ENCODE measurements around the gene OR4F15. TPM values are rescaled to one million over a fixed set of nuclear protein-coding genes. Genes with fewer than 3 reads are reported as not detected.
"Not testable (repeated sequence)": the region's sequence is repeated elsewhere in the genome, so short reads cannot be mapped to it uniquely, and the experiment has no call there.

OR4F15 gene
- total and polyA plus RNA-seq, 2 donors (not counting 3 experiments of a cell fraction or from before 2014, with no cell fraction given), result not detected

DNA sequence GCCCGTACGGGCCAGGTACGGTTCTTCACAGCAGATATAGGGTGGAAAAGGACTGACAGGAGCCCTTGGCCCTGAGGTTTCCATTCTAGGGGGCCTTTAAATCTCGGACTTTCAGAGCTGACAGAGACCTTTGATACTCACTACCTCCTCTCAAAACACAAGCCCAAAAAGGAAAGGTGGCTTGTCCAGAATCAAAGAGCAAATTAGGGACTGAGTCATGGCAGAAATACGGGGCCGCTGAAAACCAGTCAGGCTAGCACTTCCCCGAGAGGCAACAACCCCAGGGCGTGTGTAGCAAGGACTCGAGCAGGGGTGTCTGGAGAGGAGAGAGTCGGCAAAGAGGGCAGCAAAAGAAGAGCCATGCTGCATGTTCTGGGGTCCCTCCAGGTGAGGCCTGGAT, 33.4 kb upstream of the OR4F15 start:
- H3K4me1 ChIP-seq (ENCODE audit: control insufficient read depth, extremely low read depth, insufficient read depth, low read length); H3K9ac ChIP-seq (replicated peaks; ENCODE audit: extremely low read depth, insufficient read depth, low read length); H3K9me1 ChIP-seq (replicated peaks; ENCODE audit: control insufficient read depth, extremely low read depth, insufficient read depth, low read length); H3K27ac ChIP-seq (ENCODE audit: insufficient read depth, low read depth, low read length); H3K4me3 ChIP-seq (replicated peaks in 1 of 3; ENCODE audit: insufficient read depth in 1 of 3, low read depth in 1 of 3, low read length in 3 of 3); FAIRE-seq; H3K4me2 ChIP-seq (ENCODE audit: insufficient read depth, low read length); BruUV-seq (replicated peaks); H3K79me2 ChIP-seq (ENCODE audit: control insufficient read depth, insufficient read depth, low read length); H3K36me3 ChIP-seq (ENCODE audit: control insufficient read depth in 2 of 2, extremely low read depth in 1 of 2, insufficient read depth in 2 of 2, low read length in 2 of 2); H3K9me3 ChIP-seq (replicated peaks; ENCODE audit: control insufficient read depth, insufficient read depth, low read length); dilution Hi-C loops (cut with MboI; ENCODE audit: extremely low pct_ligation_motif_present, low sequenced_read_pairs); intact Hi-C loops (cut with micrococcal nuclease); DNase-seq (ENCODE audit: low read depth, low spot score); H4K20me1 ChIP-seq (replicated peaks; ENCODE audit: control insufficient read depth, extremely low read depth, insufficient read depth, low read length); H2AFZ ChIP-seq (ENCODE audit: low read depth, low read length); H3K27me3 ChIP-seq (ENCODE audit: control insufficient read depth in 2 of 2, insufficient read depth in 2 of 2, low read length in 2 of 2); POLR2A ChIA-PET; CTCF ChIA-PET: not testable (repeated sequence)

DNA sequence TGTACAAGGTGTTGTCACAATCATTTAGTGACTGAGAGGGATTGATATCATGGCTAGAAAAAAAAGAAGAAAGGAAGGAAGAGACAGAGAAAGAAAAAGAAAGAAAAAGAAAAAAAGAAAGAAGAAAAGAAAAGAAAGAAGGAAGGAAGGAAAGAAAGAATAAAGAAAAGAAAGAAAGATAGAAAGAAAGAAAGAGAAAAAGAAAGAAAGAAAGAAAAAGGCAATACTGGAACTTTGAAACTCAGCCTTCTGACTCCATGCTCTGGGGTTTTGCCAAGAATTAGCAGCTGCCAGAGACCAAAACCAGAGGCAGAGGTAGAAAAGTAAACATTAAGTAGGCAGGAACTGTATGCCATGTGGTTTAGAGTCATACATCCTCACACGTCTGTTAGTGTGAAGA, 31.8 kb upstream of the OR4F15 start:
- H3K9me3 ChIP-seq (replicated peaks; ENCODE audit: control insufficient read depth, insufficient read depth, low read length); H3K27ac ChIP-seq (ENCODE audit: insufficient read depth, low read depth, low read length); DNase-seq (ENCODE audit: low read depth, low spot score); H4K20me1 ChIP-seq (replicated peaks; ENCODE audit: control insufficient read depth, extremely low read depth, insufficient read depth, low read length); H3K36me3 ChIP-seq (ENCODE audit: control insufficient read depth in 2 of 2, extremely low read depth in 1 of 2, insufficient read depth in 2 of 2, low read length in 2 of 2); H3K4me2 ChIP-seq (ENCODE audit: insufficient read depth, low read length); H3K9ac ChIP-seq (replicated peaks; ENCODE audit: extremely low read depth, insufficient read depth, low read length); H2AFZ ChIP-seq (ENCODE audit: low read depth, low read length); FAIRE-seq; POLR2A ChIA-PET; BruUV-seq (replicated peaks); intact Hi-C loops (cut with micrococcal nuclease); H3K4me1 ChIP-seq (ENCODE audit: control insufficient read depth, extremely low read depth, insufficient read depth, low read length); H3K9me1 ChIP-seq (replicated peaks; ENCODE audit: control insufficient read depth, extremely low read depth, insufficient read depth, low read length); H3K27me3 ChIP-seq (ENCODE audit: control insufficient read depth in 2 of 2, insufficient read depth in 2 of 2, low read length in 2 of 2); dilution Hi-C loops (cut with MboI; ENCODE audit: extremely low pct_ligation_motif_present, low sequenced_read_pairs); H3K4me3 ChIP-seq (replicated peaks in 1 of 3; ENCODE audit: insufficient read depth in 1 of 3, low read depth in 1 of 3, low read length in 3 of 3); H3K79me2 ChIP-seq (ENCODE audit: control insufficient read depth, insufficient read depth, low read length); CTCF ChIA-PET: not testable (repeated sequence)

GRCh38 chr15:101781928-101782327, 30.1 kb upstream of the OR4F15 start:
- Histone ChIP-seq H4K20me1 (replicated peaks; ENCODE audit: control insufficient read depth, extremely low read depth, insufficient read depth, low read length) (no peaks in the 10 kb centered on the region), H2AFZ (ENCODE audit: low read depth, low read length) (no peak overlapping the region), H3K79me2 (ENCODE audit: control insufficient read depth, insufficient read depth, low read length) (no peaks in the 10 kb centered on the region), H3K4me1 (ENCODE audit: control insufficient read depth, extremely low read depth, insufficient read depth, low read length) (no peaks in the 10 kb centered on the region), H3K4me2 (ENCODE audit: insufficient read depth, low read length) (no peak overlapping the region), H3K4me3 (replicated peaks in 1 of 3; ENCODE audit: insufficient read depth in 1 of 3, low read depth in 1 of 3, low read length in 3 of 3) (no peak overlapping the region), H3K9me1 (replicated peaks; ENCODE audit: control insufficient read depth, extremely low read depth, insufficient read depth, low read length) (no peaks in the 10 kb centered on the region), H3K36me3 (ENCODE audit: control insufficient read depth in 2 of 2, extremely low read depth in 1 of 2, insufficient read depth in 2 of 2, low read length in 2 of 2) (no peaks in the 10 kb centered on the region), H3K9ac (replicated peaks; ENCODE audit: extremely low read depth, insufficient read depth, low read length) (no peak overlapping the region), H3K27me3 (ENCODE audit: control insufficient read depth in 2 of 2, insufficient read depth in 2 of 2, low read length in 2 of 2) (no peaks in the 10 kb centered on the region), H3K27ac (ENCODE audit: insufficient read depth, low read depth, low read length) (no peak overlapping the region), H3K9me3 (replicated peaks; ENCODE audit: control insufficient read depth, insufficient read depth, low read length) (no peaks in the 10 kb centered on the region)
- dilution Hi-C loops (cut with MboI; ENCODE audit: extremely low pct_ligation_motif_present, low sequenced_read_pairs) (no loop called here), intact Hi-C loops (cut with micrococcal nuclease) (no loop called here)
- ChIA-PET POLR2A (no interaction called here), CTCF (no interaction called here)
- DNase-seq (ENCODE audit: low read depth, low spot score) (no peak), FAIRE-seq (no peak)
- BruUV-seq (replicated peaks), result no TSS peak
- no peak for TF ChIP-seq MYC (IDR thresholded peaks at IDR 0.05; ENCODE audit: low read depth, low read length)
- no peak for TF ChIP-seq POLR2AphosphoS5 (IDR thresholded peaks at IDR 0.05; ENCODE audit: insufficient read depth, low read depth, low read length)
- TF ChIP-seq FOS (IDR thresholded peaks at IDR 0.05; ENCODE audit: borderline replicate concordance, insufficient read depth, low read length), result no peak
- TF ChIP-seq POLR2A (IDR thresholded peaks at IDR 0.05; ENCODE audit: low read depth, low read length), result no peak
- TF ChIP-seq EZH2 (IDR thresholded peaks at IDR 0.05; ENCODE audit: borderline replicate concordance, low read depth, low read length, severe bottlenecking), result no peak
- no peak for TF ChIP-seq JUN (IDR thresholded peaks at IDR 0.05; ENCODE audit: borderline replicate concordance, insufficient read depth, insufficient read length, low read depth)
- TF ChIP-seq, protein P1, sequence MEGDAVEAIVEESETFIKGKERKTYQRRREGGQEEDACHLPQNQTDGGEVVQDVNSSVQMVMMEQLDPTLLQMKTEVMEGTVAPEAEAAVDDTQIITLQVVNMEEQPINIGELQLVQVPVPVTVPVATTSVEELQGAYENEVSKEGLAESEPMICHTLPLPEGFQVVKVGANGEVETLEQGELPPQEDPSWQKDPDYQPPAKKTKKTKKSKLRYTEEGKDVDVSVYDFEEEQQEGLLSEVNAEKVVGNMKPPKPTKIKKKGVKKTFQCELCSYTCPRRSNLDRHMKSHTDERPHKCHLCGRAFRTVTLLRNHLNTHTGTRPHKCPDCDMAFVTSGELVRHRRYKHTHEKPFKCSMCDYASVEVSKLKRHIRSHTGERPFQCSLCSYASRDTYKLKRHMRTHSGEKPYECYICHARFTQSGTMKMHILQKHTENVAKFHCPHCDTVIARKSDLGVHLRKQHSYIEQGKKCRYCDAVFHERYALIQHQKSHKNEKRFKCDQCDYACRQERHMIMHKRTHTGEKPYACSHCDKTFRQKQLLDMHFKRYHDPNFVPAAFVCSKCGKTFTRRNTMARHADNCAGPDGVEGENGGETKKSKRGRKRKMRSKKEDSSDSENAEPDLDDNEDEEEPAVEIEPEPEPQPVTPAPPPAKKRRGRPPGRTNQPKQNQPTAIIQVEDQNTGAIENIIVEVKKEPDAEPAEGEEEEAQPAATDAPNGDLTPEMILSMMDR (IDR thresholded peaks at IDR 0.05; ENCODE audit: extremely low read depth in 1 of 2, insufficient read depth in 1 of 2, low read depth in 1 of 2, low read length in 2 of 2), result no peak
- no peak for TF ChIP-seq MAX (IDR thresholded peaks at IDR 0.05; ENCODE audit: insufficient read depth, insufficient read length)
- no peak for TF ChIP-seq GATA2 (IDR thresholded peaks at IDR 0.05; ENCODE audit: insufficient read depth, insufficient read length, low read depth, low read length)
